GM12873 (cell line): ENCODE measurements around the gene MAPKAP1.

ENCODE experiments used
- CTCF ChIP-seq: IDR thresholded peaks from 2 replicates; pipeline ENCODE4 v1.5.1; 2012; ENCODE audit warnings: low read depth, mild to moderate bottlenecking, moderate library complexity, low read length, control low read depth; ENCODE audit not compliant: insufficient read depth; ENCODE audit errors: missing control alignments

MAPKAP1 gene

GRCh38 chr9:125660557-125660956, 46.5 kb downstream of the MAPKAP1 start:
- TF ChIP-seq CTCF: no peak

- no peak for TF ChIP-seq CTCF
Observed at GRCh38 chr9:125659954-125660353, 47.1 kb downstream of the MAPKAP1 start.

- no peak for TF ChIP-seq CTCF
Observed at GRCh38 chr9:125659201-125659840, 47.7 kb downstream of the MAPKAP1 start.

GRCh38 chr9:125656560-125656959, 50.4 kb downstream of the MAPKAP1 start:
- TF ChIP-seq CTCF: no peak

GRCh38 chr9:125655691-125656410, 51.2 kb downstream of the MAPKAP1 start:
- no peak for TF ChIP-seq CTCF

- no peak for TF ChIP-seq CTCF
Observed at GRCh38 chr9:125655066-125655633, 51.9 kb downstream of the MAPKAP1 start.

- TF ChIP-seq CTCF: no peak
Observed at GRCh38 chr9:125654121-125654520, 52.9 kb downstream of the MAPKAP1 start.
